Ovary (tissue), 9 donors: ENCODE measurements around the gene MOB4. TPM values are rescaled to one million over a fixed set of nuclear protein-coding genes. Genes with fewer than 3 reads are reported as not detected.
"Not testable (repeated sequence)": the region's sequence is repeated elsewhere in the genome, so short reads cannot be mapped to it uniquely, and the experiment has no call there.

ENCODE experiments used
- DNase-seq, 5 donors: peaks; one replicate each; pipeline ENCODE4 v3.0.0-alpha.2; 2019 to 2020
- H3K27ac ChIP-seq, 2 donors: fragments of 200-600 bp; one replicate each; pipeline versions ENCODE4 v1.5.1 to v1.8.0; 2019 to 2022
- H3K27me3 ChIP-seq: fragments of 200-600 bp; one replicate; pipeline ENCODE4 v1.8.0; 2022
- H3K36me3 ChIP-seq: fragments of 200-600 bp; sonication (generic); one replicate; pipeline ENCODE4 v1.5.1; 2019
- H3K4me1 ChIP-seq: one replicate; pipeline ENCODE4 v1.8.1; 2013; ENCODE audit warnings: mild to moderate bottlenecking, moderate library complexity; ENCODE audit not compliant: insufficient read depth
- H3K4me3 ChIP-seq: fragments of 200-600 bp; sonication (generic); one replicate; pipeline ENCODE4 v1.5.1; 2017
- H3K9me3 ChIP-seq, 2 donors: fragments of 200-600 bp in 1 of 2; sonication (generic) in 1 of 2; one replicate each; pipeline versions ENCODE4 v1.5.1 to v1.8.1; 2013 to 2019; ENCODE audit warnings: mild to moderate bottlenecking in 1 of 2, moderate library complexity in 1 of 2
- EP300 ChIP-seq: sonication (generic); formaldehyde crosslinking; IDR thresholded peaks from one replicate; pipeline ENCODE4 v1.6.1; 2017; ENCODE audit warnings: antibody characterized with exemption
- POLR2A ChIP-seq: fragments of 450-650 bp; IDR thresholded peaks from one replicate; pipeline ENCODE4 v1.6.1; 2017; ENCODE audit warnings: antibody characterized with exemption, mild to moderate bottlenecking, moderate library complexity
- WGBS, 3 donors: extraction: QIAGEN DNeasy Blood & Tissue Kit in 1 of 3; methylation state at CpG; one replicate each; pipeline versions ENCODE4 v1.1.5 to v1.1.7; 2013 to 2017; 5-methylcytosine and 5-hydroxymethylcytosine counted together
- intact Hi-C, 4 donors: fragments of 100-400 bp; cut with DNase I; formaldehyde crosslinking; loops; one replicate each; pipeline versions ENCODE4 v1.11.0 to v1.15.1; 2022 to 2023
- polyA plus RNA-seq, 2 donors: library from polyadenylated mRNA; stranded (reverse); fragments of 200-250 nt in 1 of 2; fragments of 350-450 nt in 1 of 2; fragmentation: Illumina TruSeq in 1 of 2; extraction: RNeasy Lipid Tissue Mini Kit (QIAGEN cat#74804) in 1 of 2; gene quantifications; one replicate each; pipeline ENCODE4 v1.2.3, GENCODE V29; 2013 to 2014
- total RNA-seq, 7 donors: library from RNA; depleted of rRNA in 2 of 7; stranded (reverse); fragments of >200 nt in 2 of 7; fragmentation: NEBNext Ultra II Directional in 3 of 7; extraction: Animal tissue kit (Norgen Biotek cat#: 25700) in 3 of 7; gene quantifications; one replicate each; pipeline versions ENCODE4 v1.1.0 to v1.2.4, GENCODE V29; 2016 to 2023
- TF ChIP-seq, protein P1 (sequence below), 3 donors: fragments of 450-650 bp in 2 of 3; fragments of 200-600 bp in 1 of 3; IDR thresholded peaks; one replicate each; pipeline versions ENCODE4 v1.5.1 to v1.8.0; 2016 to 2022; ENCODE audit warnings: antibody characterized with exemption in 3 of 3, mild to moderate bottlenecking in 1 of 3
- donor health status: DM: no; HTN: no; CAD: no; lungs with moderate emphysema.
- donor health status: DM: no; HTN: no; CAD: no.
- donor health status: Bipolar disorder and iron deficiency.
- donor health status: DM: yes; HTN: yes; CAD: no.
- donor health status: DM: no; HTN: no; CAD: no.
- donor health status: DM: yes; HTN: yes; CAD: no.

MOB4 gene
- total and polyA plus RNA-seq, 9 donors = 18.7 to 36.2 (median 25.5) TPM

DNA sequence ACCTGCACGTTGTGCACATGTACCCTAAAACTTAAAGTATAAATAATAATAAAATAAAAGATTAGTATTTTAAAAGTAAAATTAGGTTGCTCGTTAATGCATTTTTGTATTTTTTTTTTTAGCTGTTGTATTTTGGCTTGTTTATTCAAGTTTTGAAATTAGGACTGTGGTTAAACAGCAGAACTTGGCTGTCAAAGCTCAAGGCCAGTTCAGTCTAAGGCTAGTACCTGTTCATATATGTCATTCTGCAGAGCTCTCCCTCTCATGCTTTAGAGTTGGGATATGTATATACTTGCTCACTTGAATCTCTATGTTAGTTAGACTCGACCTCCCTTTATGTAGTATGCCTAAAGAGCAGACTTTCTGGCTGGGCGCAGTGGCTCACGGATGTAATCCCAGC, 32.7 kb downstream of the MOB4 start:
- no peak for DNase-seq
- H3K27ac ChIP-seq = no peak overlapping the region
- H3K4me3 ChIP-seq = no peak overlapping the region
- TF ChIP-seq EP300 (no peak), POLR2A (no peak)
- TF ChIP-seq, protein P1, sequence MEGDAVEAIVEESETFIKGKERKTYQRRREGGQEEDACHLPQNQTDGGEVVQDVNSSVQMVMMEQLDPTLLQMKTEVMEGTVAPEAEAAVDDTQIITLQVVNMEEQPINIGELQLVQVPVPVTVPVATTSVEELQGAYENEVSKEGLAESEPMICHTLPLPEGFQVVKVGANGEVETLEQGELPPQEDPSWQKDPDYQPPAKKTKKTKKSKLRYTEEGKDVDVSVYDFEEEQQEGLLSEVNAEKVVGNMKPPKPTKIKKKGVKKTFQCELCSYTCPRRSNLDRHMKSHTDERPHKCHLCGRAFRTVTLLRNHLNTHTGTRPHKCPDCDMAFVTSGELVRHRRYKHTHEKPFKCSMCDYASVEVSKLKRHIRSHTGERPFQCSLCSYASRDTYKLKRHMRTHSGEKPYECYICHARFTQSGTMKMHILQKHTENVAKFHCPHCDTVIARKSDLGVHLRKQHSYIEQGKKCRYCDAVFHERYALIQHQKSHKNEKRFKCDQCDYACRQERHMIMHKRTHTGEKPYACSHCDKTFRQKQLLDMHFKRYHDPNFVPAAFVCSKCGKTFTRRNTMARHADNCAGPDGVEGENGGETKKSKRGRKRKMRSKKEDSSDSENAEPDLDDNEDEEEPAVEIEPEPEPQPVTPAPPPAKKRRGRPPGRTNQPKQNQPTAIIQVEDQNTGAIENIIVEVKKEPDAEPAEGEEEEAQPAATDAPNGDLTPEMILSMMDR (IDR thresholded peaks at IDR 0.05) = no peak
- H3K36me3 ChIP-seq = no peaks in the 10 kb centered on the region
- intact Hi-C loops = no loop called here
- H3K27me3 ChIP-seq = no peaks in the 10 kb centered on the region
- H3K4me1 ChIP-seq = no peaks in the 10 kb centered on the region
- 77 to 85% (median 80%) methylated on average over 5 of the region's 5 CpGs for WGBS, 3 donors
- H3K9me3 ChIP-seq = no peaks in the 10 kb centered on the region

DNA sequence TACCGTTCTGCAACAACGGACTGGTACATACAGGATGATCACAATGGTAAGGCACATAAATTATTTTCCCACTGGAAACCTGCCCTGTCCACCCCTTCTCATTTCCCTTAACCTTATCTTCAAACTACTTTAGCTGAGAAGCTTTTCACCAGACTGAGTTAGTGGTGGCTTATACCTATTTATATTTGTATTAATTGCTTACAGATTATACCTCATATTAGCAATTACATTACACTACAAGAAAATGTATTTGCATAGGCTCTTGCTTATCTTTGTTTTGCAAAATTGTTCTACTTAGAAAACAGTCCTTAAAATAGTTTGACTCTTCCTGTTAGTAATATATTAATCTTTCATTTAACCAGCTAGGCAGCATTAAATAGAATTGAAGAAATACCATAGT, 35.4 kb downstream of the MOB4 start:
- H3K27ac ChIP-seq, H3K36me3 ChIP-seq, H3K27me3 ChIP-seq, intact Hi-C loops, DNase-seq, H3K9me3 ChIP-seq, H3K4me1 ChIP-seq, H3K4me3 ChIP-seq: not testable (repeated sequence)
- WGBS, 3 donors = 61 to 79% (median 77%) methylated on average over 2 of the region's 2 CpGs

DNA sequence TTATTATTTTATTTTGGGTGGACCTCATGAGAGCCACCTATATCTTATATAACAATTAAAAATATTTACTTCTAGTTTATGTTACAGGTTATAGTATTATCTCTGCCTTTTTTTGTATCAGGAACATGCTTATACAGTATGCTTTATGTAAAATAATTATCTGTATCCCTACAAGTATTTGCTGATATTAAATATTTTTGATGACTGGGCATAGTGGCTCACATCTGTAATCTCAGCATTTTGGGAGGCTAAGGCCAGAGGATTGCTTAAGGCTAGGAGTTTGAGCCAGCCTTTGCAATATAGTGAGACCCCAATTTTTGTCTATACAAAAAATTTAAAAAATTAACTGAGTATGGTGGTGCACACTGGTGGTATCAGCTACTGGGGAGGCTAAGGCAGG, 39.6 kb downstream of the MOB4 start:
- TF ChIP-seq, protein P1 (IDR thresholded peaks at IDR 0.05) = no peak
- TF ChIP-seq POLR2A (no peak), EP300 (no peak)
- Histone ChIP-seq H3K36me3 (no peaks in the 10 kb centered on the region), H3K27ac (no peak overlapping the region), H3K27me3 (no peaks in the 10 kb centered on the region), H3K4me1 (no peaks in the 10 kb centered on the region), H3K4me3 (no peak overlapping the region), H3K9me3 (no peaks in the 10 kb centered on the region)
- intact Hi-C loops = no loop called here
- DNase-seq = no peak

DNA sequence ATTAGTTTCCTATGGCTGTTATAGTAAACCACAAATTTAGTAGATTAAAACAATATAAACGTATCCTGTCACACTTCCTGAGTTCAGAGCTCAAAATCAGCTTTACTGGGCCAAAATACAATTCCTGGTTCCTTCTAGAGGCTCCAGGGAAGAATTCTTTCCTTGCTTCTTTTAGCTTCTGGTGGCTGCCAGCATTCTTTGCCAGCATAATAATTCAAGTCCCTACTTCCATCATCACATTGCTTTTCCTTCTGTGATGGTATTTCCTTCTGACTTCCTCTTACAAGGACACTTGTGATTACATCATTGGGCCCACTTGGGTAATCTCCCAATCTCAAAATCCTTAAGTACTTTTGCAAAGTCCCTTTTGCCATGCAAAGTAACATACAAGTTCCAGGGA, 40.6 kb downstream of the MOB4 start:
- no peaks in the 10 kb centered on the region for H3K27me3 ChIP-seq
- H3K4me3 ChIP-seq = no peak overlapping the region
- 41 to 70% (median 66%) methylated on average over 1 of the region's 1 CpG for WGBS, 3 donors
- intact Hi-C loops = no loop called here
- no peak for DNase-seq
- H3K4me1 ChIP-seq = no peaks in the 10 kb centered on the region
- H3K27ac ChIP-seq = no peak overlapping the region
- TF ChIP-seq EP300 = no peak
- TF ChIP-seq, protein P1 (IDR thresholded peaks at IDR 0.05) = no peak
- no peak for TF ChIP-seq POLR2A
- no peaks in the 10 kb centered on the region for H3K9me3 ChIP-seq
- H3K36me3 ChIP-seq = no peaks in the 10 kb centered on the region

DNA sequence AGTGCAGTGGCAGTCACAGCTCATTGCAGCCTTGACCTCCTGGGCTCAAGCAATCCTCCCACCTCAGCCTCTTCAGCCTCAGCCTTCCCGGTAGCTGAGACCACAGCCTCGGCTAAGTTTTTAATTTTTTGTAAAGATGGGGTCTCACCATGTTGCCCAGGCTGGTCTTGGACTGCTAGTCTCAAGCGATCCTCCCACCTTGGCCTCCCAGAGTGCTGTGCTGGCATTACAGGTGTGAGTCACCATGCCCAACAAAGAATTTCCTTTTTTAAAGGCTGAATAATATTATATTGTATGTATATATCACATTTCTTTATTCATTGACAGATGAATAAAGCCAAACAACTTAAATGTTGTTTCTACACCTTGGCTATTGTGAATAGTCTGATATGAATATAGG, 42.5 kb downstream of the MOB4 start:
- Histone ChIP-seq H3K4me1 (no peaks in the 10 kb centered on the region), H3K27ac (no peak overlapping the region), H3K27me3 (no peaks in the 10 kb centered on the region), H3K9me3 (no peaks in the 10 kb centered on the region), H3K36me3 (no peaks in the 10 kb centered on the region), H3K4me3 (no peak overlapping the region)
- WGBS, 3 donors = 91 to 99% (median 93%) methylated on average over 3 of the region's 3 CpGs
- TF ChIP-seq POLR2A (no peak), EP300 (no peak)
- TF ChIP-seq, protein P1 (IDR thresholded peaks at IDR 0.05) = no peak
- intact Hi-C loops = no loop called here
- DNase-seq = no peak
